Common myeloid progenitor, CD34-positive (primary cell): ENCODE results near the gene IL20RB.
A peak's percentile ranks its signal among the peaks of the same experiment; 100 is the strongest.
"Not testable (repeated sequence)": the region's sequence is repeated elsewhere in the genome, so short reads cannot be mapped to it uniquely, and the experiment has no call there.

Experiments
- CTCF ChIA-PET: fragments of 350-600 bp; sonication (Branson Sonifier 250); formaldehyde crosslinking; loops from one replicate; lab custom pipeline; 2021; ENCODE audit warnings: antibody characterized with exemption; lab: Charles Lee
- POLR2A ChIA-PET: fragments of 350-600 bp; sonication (Branson Sonifier 250); formaldehyde crosslinking; loops from one replicate; lab custom pipeline; 2021; ENCODE audit warnings: antibody characterized with exemption; lab: Charles Lee
- DNase-seq, 3 donors: peaks; one replicate each; pipeline versions ENCODE4 v3.0.0 to v3.0.0-alpha.2; 2013
- H3K27ac ChIP-seq, 2 experiments: 1 replicate in 1 of 2; 2 replicates in 1 of 2; pipeline ENCODE4 v1.7.0; 2013; ENCODE audit warnings: inconsistent platforms in 2 of 2, low read length in 2 of 2, mild to moderate bottlenecking in 2 of 2, low read depth in 1 of 2, moderate library complexity in 1 of 2; ENCODE audit not compliant: severe bottlenecking in 2 of 2, insufficient read depth in 1 of 2, poor library complexity in 1 of 2
- H3K27me3 ChIP-seq, 5 experiments: replicated peaks in 2 of 5; 1 replicate in 3 of 5; 2 replicates in 2 of 5; pipeline versions ENCODE4 v1.6.1 to v1.7.0; 2013; ENCODE audit warnings: low read length in 4 of 5, mild to moderate bottlenecking in 2 of 5, moderate library complexity in 2 of 5, inconsistent platforms in 1 of 5; ENCODE audit not compliant: insufficient read depth in 5 of 5, control insufficient read depth in 4 of 5
- H3K36me3 ChIP-seq, 4 experiments: 1 replicate in 2 of 4; 2 replicates in 2 of 4; pipeline versions ENCODE4 v1.6.1 to v1.7.0; 2013; ENCODE audit warnings: low read length in 3 of 4, control low read depth in 1 of 4, mild to moderate bottlenecking in 1 of 4; ENCODE audit not compliant: control insufficient read depth in 4 of 4, insufficient read depth in 4 of 4
- H3K4me1 ChIP-seq, 4 experiments: 1 replicate in 3 of 4; 2 replicates in 1 of 4; pipeline versions ENCODE4 v1.6.1 to v1.7.1; 2013; ENCODE audit warnings: low read length in 3 of 4, mild to moderate bottlenecking in 3 of 4, control low read depth in 1 of 4, inconsistent platforms in 1 of 4, moderate library complexity in 1 of 4; ENCODE audit not compliant: control insufficient read depth in 4 of 4, insufficient read depth in 4 of 4; ENCODE audit errors: control extremely low read depth in 1 of 4
- H3K4me3 ChIP-seq, 7 experiments: 1 replicate in 4 of 7; 2 replicates in 3 of 7; pipeline versions ENCODE4 v1.5.1 to v1.7.0; 2013; ENCODE audit warnings: mild to moderate bottlenecking in 7 of 7, low read length in 6 of 7, moderate library complexity in 6 of 7, inconsistent platforms in 2 of 7, low read depth in 2 of 7, control low read depth in 1 of 7; ENCODE audit not compliant: insufficient read depth in 4 of 7, control insufficient read depth in 1 of 7; ENCODE audit errors: extremely low read depth in 1 of 7
- H3K9me3 ChIP-seq, 5 experiments: 1 replicate in 4 of 5; 2 replicates in 1 of 5; pipeline versions ENCODE4 v1.6.1 to v1.7.1; 2013; ENCODE audit warnings: low read length in 4 of 5, mild to moderate bottlenecking in 2 of 5, inconsistent platforms in 1 of 5, low read depth in 1 of 5, moderate library complexity in 1 of 5; ENCODE audit not compliant: control insufficient read depth in 4 of 5, insufficient read depth in 2 of 5; ENCODE audit errors: control extremely low read depth in 1 of 5
- WGBS: methylation state at CpG from one replicate; pipeline ENCODE4 v1.1.5; 2013; ENCODE audit not compliant: insufficient coverage; 5-methylcytosine and 5-hydroxymethylcytosine counted together

IL20RB gene

GRCh38 chr3:136979684-136980083 lies 21.9 kb downstream of the IL20RB start:
- WGBS, result 89% methylated on average over 3 of the region's 3 CpGs
- no peaks in the 10 kb centered on the region for H3K4me1 ChIP-seq
- H3K27me3 ChIP-seq, result no peaks in the 10 kb centered on the region
- DNase-seq, result no peak
- no peaks in the 10 kb centered on the region for H3K36me3 ChIP-seq
- CTCF ChIA-PET, result no interaction called here
- peaks cover 0 to 7% (median 0%) of the 10 kb centered on the region in 5 experiments for H3K9me3 ChIP-seq
- no peak overlapping the region for H3K27ac ChIP-seq
- POLR2A ChIA-PET, result no interaction called here
- no peak overlapping the region for H3K4me3 ChIP-seq

- 93% methylated on average over 3 of the region's 5 CpGs for WGBS
- H3K36me3 ChIP-seq, result no peaks in the 10 kb centered on the region
Measured at GRCh38 chr3:136982033-136982432, 24.2 kb downstream of the IL20RB start.

GRCh38 chr3:136982520-136983138 lies 24.8 kb downstream of the IL20RB start:
- H3K4me1 ChIP-seq, result no peaks in the 10 kb centered on the region
- no peak overlapping the region for H3K4me3 ChIP-seq
- H3K9me3 ChIP-seq, result no peaks in the 10 kb centered on the region
- WGBS, result 100% methylated on average over 2 of the region's 4 CpGs
- H3K27ac ChIP-seq, result no peak overlapping the region
- no peaks in the 10 kb centered on the region for H3K36me3 ChIP-seq
- H3K27me3 ChIP-seq, result no peaks in the 10 kb centered on the region
- no peak for DNase-seq
- ChIA-PET POLR2A (no interaction called here), CTCF (no interaction called here)

More at GRCh38 chr3:136982033-136982432, 24.2 kb downstream of the IL20RB start:
- no peak overlapping the region for H3K27ac ChIP-seq
- no peak for DNase-seq
- H3K9me3 ChIP-seq, result no peaks in the 10 kb centered on the region
- CTCF ChIA-PET, result no interaction called here
- no peaks in the 10 kb centered on the region for H3K4me1 ChIP-seq
- no peaks in the 10 kb centered on the region for H3K27me3 ChIP-seq
- POLR2A ChIA-PET, result no interaction called here
- no peak overlapping the region for H3K4me3 ChIP-seq

- POLR2A ChIA-PET, result no interaction called here
- Histone ChIP-seq H3K27me3 (no peaks in the 10 kb centered on the region), H3K36me3 (no peaks in the 10 kb centered on the region), H3K9me3 (no peaks in the 10 kb centered on the region), H3K4me1 (no peaks in the 10 kb centered on the region), H3K4me3 (no peak overlapping the region), H3K27ac (no peak overlapping the region)
- 97% methylated on average over 3 of the region's 3 CpGs for WGBS
- peak in 1 of 3 donors; percentile 13 for DNase-seq
- CTCF ChIA-PET, result no interaction called here
Measured at GRCh38 chr3:136984837-136985236, 27.1 kb downstream of the IL20RB start.

- H3K4me3 ChIP-seq, H3K9me3 ChIP-seq, DNase-seq, H3K27me3 ChIP-seq, POLR2A ChIA-PET, H3K4me1 ChIP-seq, H3K27ac ChIP-seq, H3K36me3 ChIP-seq: not testable (repeated sequence)
- over 99% methylated on average over 21 of the region's 39 CpGs for WGBS
- CTCF ChIA-PET, result interaction anchor here (1.1 kb wide), 1 partner anchor 78 kb away, joined by 3 read pairs; no protein-coding TSS in a partner anchor
Measured at GRCh38 chr3:136987398-136987980, 29.7 kb downstream of the IL20RB start.

GRCh38 chr3:136988651-136989050 lies 30.9 kb downstream of the IL20RB start:
- H3K9me3 ChIP-seq, result no peaks in the 10 kb centered on the region
- no peaks in the 10 kb centered on the region for H3K27me3 ChIP-seq
- no peaks in the 10 kb centered on the region for H3K4me1 ChIP-seq
- H3K4me3 ChIP-seq, result no peak overlapping the region
- WGBS, result 93% methylated on average over 2 of the region's 2 CpGs
- no peaks in the 10 kb centered on the region for H3K36me3 ChIP-seq
- H3K27ac ChIP-seq, result no peak overlapping the region
- CTCF ChIA-PET, result interaction anchor here (1.3 kb wide), 1 partner anchor 26 kb away, joined by 3 read pairs; no protein-coding TSS in a partner anchor
- POLR2A ChIA-PET, result no interaction called here
- no peak for DNase-seq

GRCh38 chr3:136989781-136990524 lies 32.2 kb downstream of the IL20RB start:
- ChIA-PET CTCF (interaction anchor here (0.8 to 1.3 kb wide), 2 partner anchors 13 to 25 kb away, joined by 3 to 4 read pairs; no protein-coding TSS in a partner anchor), POLR2A (no interaction called here)
- Histone ChIP-seq H3K27me3 (no peaks in the 10 kb centered on the region), H3K27ac (no peak overlapping the region), H3K9me3 (no peaks in the 10 kb centered on the region), H3K4me3 (no peak overlapping the region), H3K36me3 (no peaks in the 10 kb centered on the region), H3K4me1 (peaks cover 0 to 7% (median 4%) of the 10 kb centered on the region in 4 experiments)
- no peak for DNase-seq
- 96% methylated on average over 4 of the region's 4 CpGs for WGBS
